ENCODE results near the gene GKN1. TPM values are rescaled to one million over a fixed set of nuclear protein-coding genes. Genes with fewer than 3 reads are reported as not detected.

GKN1 gene, protein sequence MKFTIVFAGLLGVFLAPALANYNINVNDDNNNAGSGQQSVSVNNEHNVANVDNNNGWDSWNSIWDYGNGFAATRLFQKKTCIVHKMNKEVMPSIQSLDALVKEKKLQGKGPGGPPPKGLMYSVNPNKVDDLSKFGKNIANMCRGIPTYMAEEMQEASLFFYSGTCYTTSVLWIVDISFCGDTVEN
- total RNA-seq = not detected

DNA sequence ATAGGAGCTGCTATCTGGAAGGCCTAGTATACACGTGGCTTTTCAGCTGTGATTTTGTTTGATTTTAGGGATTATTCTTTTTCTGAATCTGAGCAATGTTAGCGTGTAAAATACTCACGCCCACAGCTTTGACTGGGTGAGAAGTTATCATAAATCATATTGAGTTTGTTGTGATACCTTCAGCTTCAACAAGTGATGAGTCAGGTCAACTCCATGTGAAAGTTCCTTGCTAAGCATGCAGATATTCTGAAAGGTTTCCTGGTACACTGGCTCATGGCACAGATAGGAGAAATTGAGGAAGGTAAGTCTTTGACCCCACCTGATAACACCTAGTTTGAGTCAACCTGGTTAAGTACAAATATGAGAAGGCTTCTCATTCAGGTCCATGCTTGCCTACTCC is at the start of gene GKN1:
Gene GKN1, plus strand, starts transcription at position 386 of the 400 bp plus-strand sequence. CDS start 42 bp downstream, outside the sequence.

DNA sequence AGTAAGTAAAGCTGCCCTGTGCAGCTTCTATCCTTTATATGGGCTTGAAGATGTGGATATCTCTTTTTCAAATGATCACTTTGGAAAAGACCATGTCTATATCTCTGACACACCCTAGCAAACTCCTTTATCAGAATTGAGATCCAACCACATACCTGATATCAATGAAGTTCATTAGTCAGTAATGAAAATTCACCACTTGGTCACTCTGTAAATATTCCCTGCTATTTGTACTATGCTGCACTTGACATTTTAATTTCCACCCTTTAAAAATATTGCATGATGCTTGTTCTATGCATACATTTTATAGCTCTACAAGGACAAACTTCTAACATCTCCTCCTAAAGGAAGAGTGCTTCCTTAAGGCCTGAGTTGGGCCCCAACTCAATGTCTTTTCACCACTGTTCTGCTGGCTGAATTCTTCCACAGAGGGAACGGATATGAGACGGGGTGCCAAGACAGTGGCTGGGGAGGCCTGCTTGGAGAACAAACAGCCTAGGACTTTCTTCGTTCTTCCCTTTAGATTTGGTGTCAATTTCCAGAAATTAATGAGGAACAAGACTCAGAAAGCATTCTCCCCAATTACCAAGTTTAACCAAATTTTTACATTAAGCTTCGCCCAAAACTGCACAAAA is 21.4 kb upstream of the GKN1 start, which contains the start of gene GKN2:
Gene GKN2, minus strand, starts transcription at position 7 of the 635 bp plus-strand sequence. CDS start 32 bp downstream, outside the sequence.

DNA sequence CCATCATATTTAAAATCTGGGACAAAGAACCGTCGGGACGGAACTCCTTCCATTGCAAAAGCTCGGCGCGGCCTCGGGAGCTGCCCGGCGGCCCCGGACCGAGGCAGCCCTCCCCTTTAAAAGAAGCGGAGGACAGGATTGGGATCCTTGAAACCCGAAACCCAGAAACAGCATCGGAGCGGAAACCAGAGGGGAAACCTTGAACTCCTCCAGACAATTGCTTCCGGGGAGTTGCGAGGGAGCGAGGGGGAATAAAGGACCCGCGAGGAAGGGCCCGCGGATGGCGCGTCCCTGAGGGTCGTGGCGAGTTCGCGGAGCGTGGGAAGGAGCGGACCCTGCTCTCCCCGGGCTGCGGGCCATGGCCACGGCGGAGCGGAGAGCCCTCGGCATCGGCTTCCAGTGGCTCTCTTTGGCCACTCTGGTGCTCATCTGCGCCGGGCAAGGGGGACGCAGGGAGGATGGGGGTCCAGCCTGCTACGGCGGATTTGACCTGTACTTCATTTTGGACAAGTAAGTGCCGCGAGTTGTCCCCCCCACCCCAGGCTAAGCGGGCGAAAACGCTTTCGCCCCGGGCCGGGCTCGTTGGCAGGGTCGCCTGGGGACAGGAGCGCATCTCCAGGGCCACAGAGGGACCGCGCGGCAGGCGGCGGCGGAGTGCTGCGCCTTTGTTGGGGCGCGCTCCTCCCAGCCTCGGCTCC is 38.9 kb downstream of the GKN1 start, which contains the start of gene ANTXR1:
Gene ANTXR1, plus strand, starts transcription at position 38 of the 698 bp plus-strand sequence. Its CDS starts 321 bp downstream, at position 359.

Other genes starting within 250 kb of the GKN1 start
- 10 to 100 TPM; 79.6 to 83.1 TPM for gene ARHGAP25, start 239.8 kb upstream of the GKN1 start, total RNA-seq
- gene BMP10, start 103.2 kb upstream of the GKN1 start, total RNA-seq = not detected
- not detected for gene GKN2, start 21.7 kb upstream of the GKN1 start, total RNA-seq
- gene ANTXR1, start 38.5 kb downstream of the GKN1 start, total RNA-seq = under 1 TPM in 1 of 2 experiments, not detected in 1; 0.12 TPM

Data from activated naive CD4-positive, alpha-beta T cell treated with anti-CD3 and anti-CD28 coated beads, Interleukin-2, amount 10 ng/mL, durations not matched to agents 5 hours and 36 hours (primary cell).